ENCODE data around the gene ADD2.

DNA sequence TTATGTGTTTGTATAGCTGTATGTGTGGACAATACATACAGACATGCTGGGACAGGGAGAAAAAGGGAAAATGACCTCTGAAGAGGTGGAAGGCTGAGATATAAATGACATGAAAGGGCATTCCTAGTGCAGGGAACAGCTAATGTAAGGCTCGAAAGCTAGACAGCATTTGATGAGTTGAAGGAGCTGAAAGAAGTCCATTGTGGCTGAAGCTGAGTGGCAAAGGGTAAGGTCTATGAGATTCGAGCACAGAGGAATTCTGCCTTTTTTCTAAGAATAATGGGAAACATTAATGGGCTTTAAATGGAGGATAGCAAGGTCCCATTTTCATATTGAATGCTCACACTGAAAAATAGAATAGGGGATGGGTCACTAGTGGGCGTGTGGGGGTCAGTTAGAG, 23.6 kb downstream of the ADD2 start:
- TF ChIP-seq HDGF (IDR thresholded peaks at IDR 0.05; ENCODE audit: borderline replicate concordance) (no peak), TARDBP (IDR thresholded peaks at IDR 0.05) (no peak), NFRKB (IDR thresholded peaks at IDR 0.05) (no peak), BHLHE40 (IDR thresholded peaks at IDR 0.05; ENCODE audit: borderline replicate concordance) (no peak), FOXM1 (IDR thresholded peaks at IDR 0.05; ENCODE audit: borderline replicate concordance) (no peak), SP1 (IDR thresholded peaks at IDR 0.05) (no peak)
